HepG2 (cell line): ENCODE measurements around the gene CGREF1. TPM values are rescaled to one million over a fixed set of nuclear protein-coding genes. Genes with fewer than 3 reads are reported as not detected.

Source experiments
- ARHGAP35 ChIP-seq: sonication (generic); formaldehyde crosslinking; IDR thresholded peaks from 2 replicates; pipeline ENCODE4 v1.9.0; 2022; ENCODE audit warnings: mild to moderate bottlenecking, inconsistent platforms, moderate library complexity, missing genetic modification reagents, borderline replicate concordance
- BRD4 ChIP-seq: sonication (generic); formaldehyde crosslinking; IDR thresholded peaks from 2 replicates; pipeline ENCODE4 v1.4.0; 2020; ENCODE audit warnings: missing genetic modification reagents
- ELF1 ChIP-seq: sonication (generic); formaldehyde crosslinking; IDR thresholded peaks from 2 replicates; pipeline ENCODE4 v1.4.0; 2020; ENCODE audit warnings: missing genetic modification reagents
- GTF3A ChIP-seq: sonication (generic); formaldehyde crosslinking; conservative IDR thresholded peaks from 2 replicates; pipeline ENCODE4 v1.4.0; 2020; ENCODE audit warnings: mild to moderate bottlenecking, missing genetic modification reagents
- HOXA3 ChIP-seq: sonication (generic); formaldehyde crosslinking; IDR thresholded peaks from 2 replicates; pipeline ENCODE4 v1.5.0; 2020; ENCODE audit warnings: missing genetic modification reagents
- KLF13 ChIP-seq: sonication (generic); formaldehyde crosslinking; IDR thresholded peaks from 2 replicates; pipeline ENCODE4 v1.4.0; 2020; ENCODE audit warnings: mild to moderate bottlenecking, missing genetic modification reagents
- LBX2 ChIP-seq: sonication (generic); formaldehyde crosslinking; IDR thresholded peaks from 2 replicates; pipeline ENCODE4 v1.5.0; 2020; ENCODE audit warnings: missing genetic modification reagents, mild to moderate bottlenecking, borderline replicate concordance
- MAX ChIP-seq: IDR thresholded peaks from 2 replicates; pipeline ENCODE4 v1.6.1; 2012; ENCODE audit warnings: inconsistent platforms
- MAZ ChIP-seq, 2 experiments: sonication (generic) in 1 of 2; formaldehyde crosslinking in 1 of 2; IDR thresholded peaks; 2 replicates each; pipeline versions ENCODE4 v1.5.0 to v1.6.1; 2012 to 2020; ENCODE audit warnings: low read depth in 2 of 2, mild to moderate bottlenecking in 2 of 2, borderline replicate concordance in 1 of 2, improper control_type of control experiment in 1 of 2, low read length in 1 of 2, missing genetic modification reagents in 1 of 2, moderate library complexity in 1 of 2
- NCOA1 ChIP-seq: sonication (generic); formaldehyde crosslinking; IDR thresholded peaks from 2 replicates; pipeline ENCODE4 v1.9.0; 2021; ENCODE audit warnings: missing genetic modification reagents
- PATZ1 ChIP-seq: sonication (generic); formaldehyde crosslinking; IDR thresholded peaks from 2 replicates; pipeline ENCODE4 v1.4.0; 2020; ENCODE audit warnings: missing genetic modification reagents
- SAP130 ChIP-seq: IDR thresholded peaks from 2 replicates; pipeline ENCODE4 v1.6.1; 2016; ENCODE audit warnings: low read depth
- SRSF4 ChIP-seq: fragments of 200-400 bp; formaldehyde crosslinking; IDR thresholded peaks from one replicate; pipeline ENCODE4 v1.6.1; 2018; ENCODE audit warnings: mild to moderate bottlenecking, low read depth, low read length, moderate library complexity; ENCODE audit not compliant: poor library complexity, severe bottlenecking
- THAP11 ChIP-seq: IDR thresholded peaks from 2 replicates; pipeline ENCODE4 v1.6.1; 2016; ENCODE audit warnings: missing biosample characterization, missing genetic modification reagents
- TRIM22 ChIP-seq: fragments of 450-650 bp; IDR thresholded peaks from 2 replicates; pipeline ENCODE4 v1.6.1; 2017
- ZBTB4 ChIP-seq: sonication (generic); formaldehyde crosslinking; IDR thresholded peaks from 2 replicates; pipeline ENCODE4 v1.4.0; 2020; ENCODE audit warnings: missing genetic modification reagents, mild to moderate bottlenecking, borderline replicate concordance
- ZNF180 ChIP-seq: sonication (generic); formaldehyde crosslinking; IDR thresholded peaks from 2 replicates; pipeline ENCODE4 v1.4.0; 2020; ENCODE audit warnings: low read depth, missing genetic modification reagents, borderline replicate concordance
- ZNF30 ChIP-seq: sonication (generic); formaldehyde crosslinking; IDR thresholded peaks from 2 replicates; pipeline ENCODE4 v1.5.0; 2020; ENCODE audit warnings: mild to moderate bottlenecking, missing genetic modification reagents
- ZNF567 ChIP-seq: sonication (generic); formaldehyde crosslinking; IDR thresholded peaks from 2 replicates; pipeline ENCODE4 v1.8.1; 2023; ENCODE audit warnings: mild to moderate bottlenecking, missing genetic modification reagents, borderline replicate concordance
- polyA plus RNA-seq, 8 experiments: library from polyadenylated mRNA; depleted of rRNA in 3 of 8; stranded (reverse) in 7 of 8; unstranded in 1 of 8; fragments of >200 nt; fragmentation: Illumina TruSeq in 4 of 8; extraction: Trizol in 4 of 8; gene quantifications; 2 replicates each; pipeline versions ENCODE4 v1.2.1 to v1.2.3, GENCODE V29; 2011 to 2016; ENCODE audit warnings: low read depth in 4 of 8, missing spikeins in 1 of 8, mixed read lengths in 1 of 8; ENCODE audit not compliant: insufficient read depth in 1 of 8
- total RNA-seq, 5 experiments: library from RNA; depleted of rRNA; stranded (reverse); fragments of >200 nt; fragmentation: Illumina TruSeq; extraction: Trizol; gene quantifications; 2 replicates each; pipeline ENCODE4 v1.2.3, GENCODE V29; 2016; ENCODE audit warnings: low read depth in 1 of 5
- TF ChIP-seq, protein P1 (sequence below): sonication (generic); formaldehyde crosslinking; IDR thresholded peaks from 2 replicates; pipeline ENCODE4 v1.9.0; 2022; ENCODE audit warnings: low read depth, missing genetic modification reagents

CGREF1 gene
- total and polyA plus RNA-seq, 2 of the 13 experiments (the other 11 are each of a cell fraction or from before 2014, with no cell fraction given), result 13.9 to 23.4 TPM

DNA sequence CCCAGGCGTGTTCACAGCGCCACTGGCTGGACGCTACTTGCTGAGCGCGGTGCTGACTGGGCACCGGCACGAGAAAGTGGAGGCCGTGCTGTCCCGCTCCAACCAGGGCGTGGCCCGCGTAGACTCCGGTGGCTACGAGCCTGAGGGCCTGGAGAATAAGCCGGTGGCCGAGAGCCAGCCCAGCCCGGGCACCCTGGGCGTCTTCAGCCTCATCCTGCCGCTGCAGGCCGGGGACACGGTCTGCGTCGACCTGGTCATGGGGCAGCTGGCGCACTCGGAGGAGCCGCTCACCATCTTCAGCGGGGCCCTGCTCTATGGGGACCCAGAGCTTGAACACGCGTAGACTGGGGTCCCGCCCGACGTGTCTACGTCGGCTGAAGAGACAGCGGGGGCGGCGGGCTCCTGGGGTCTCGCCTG, 33.2 kb downstream of the CGREF1 start (continued):
- TF ChIP-seq THAP11 (CRISPR knock-in tag) (peak; percentile 62; the same call in 1 of the 2 replicates), HOXA3 (CRISPR knock-in tag) (peak; percentile 63), KLF13 (CRISPR knock-in tag) (no peak), ELF1 (CRISPR knock-in tag) (no peak), ZBTB4 (0 out of 2 replicates have a peak, but pooled peaks have one; percentile 20), TRIM22 (no peak), NCOA1 (CRISPR knock-in tag) (peak; percentile 60; the same call in 1 of the 2 replicates), MAZ (IDR thresholded peaks at IDR 0.05; ENCODE audit: borderline replicate concordance, low read depth, low read length) (no peak), MAZ (CRISPR knock-in tag; IDR thresholded peaks at IDR 0.05; ENCODE audit: low read depth) (peak; percentile 30; the same call in 1 of the 2 replicates), PATZ1 (CRISPR knock-in tag) (0 out of 2 replicates have a peak, but pooled peaks have one; percentile 60), ARHGAP35 (CRISPR knock-in tag) (0 out of 2 replicates have a peak, but pooled peaks have one; percentile 54), SRSF4 (no peak), MAX (peak; percentile 50; the same call in 1 of the 2 replicates), LBX2 (no peak), ZNF180 (peak; percentile 34; the same call in 1 of the 2 replicates), SAP130 (CRISPR knock-in tag) (peak; percentile 50), GTF3A (CRISPR knock-in tag) (0 out of 2 replicates have a peak, but pooled peaks have one; percentile 1), ZNF567 (CRISPR knock-in tag) (0 out of 2 replicates have a peak, but pooled peaks have one; percentile 83), BRD4 (CRISPR knock-in tag) (peak; percentile 52; the same call in 1 of the 2 replicates), ZNF30 (CRISPR knock-in tag) (no peak; the same call in 1 of the 2 replicates)
- TF ChIP-seq, protein P1, sequence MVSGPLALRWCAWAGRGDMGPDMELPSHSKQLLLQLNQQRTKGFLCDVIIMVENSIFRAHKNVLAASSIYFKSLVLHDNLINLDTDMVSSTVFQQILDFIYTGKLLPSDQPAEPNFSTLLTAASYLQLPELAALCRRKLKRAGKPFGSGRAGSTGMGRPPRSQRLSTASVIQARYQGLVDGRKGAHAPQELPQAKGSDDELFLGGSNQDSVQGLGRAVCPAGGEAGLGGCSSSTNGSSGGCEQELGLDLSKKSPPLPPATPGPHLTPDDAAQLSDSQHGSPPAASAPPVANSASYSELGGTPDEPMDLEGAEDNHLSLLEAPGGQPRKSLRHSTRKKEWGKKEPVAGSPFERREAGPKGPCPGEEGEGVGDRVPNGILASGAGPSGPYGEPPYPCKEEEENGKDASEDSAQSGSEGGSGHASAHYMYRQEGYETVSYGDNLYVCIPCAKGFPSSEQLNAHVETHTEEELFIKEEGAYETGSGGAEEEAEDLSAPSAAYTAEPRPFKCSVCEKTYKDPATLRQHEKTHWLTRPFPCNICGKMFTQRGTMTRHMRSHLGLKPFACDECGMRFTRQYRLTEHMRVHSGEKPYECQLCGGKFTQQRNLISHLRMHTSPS (CRISPR knock-in tag), result peak; percentile 31; the same call in 1 of the 2 replicates
